Inflammatory macrophage treated with lipopolysaccharide for 1 hour (primary cell): Measurements from ENCODE around the gene OR51B4.
"Not testable (repeated sequence)": the region's sequence is repeated elsewhere in the genome, so short reads cannot be mapped to it uniquely, and the experiment has no call there.

Experiments used
- DNase-seq, 2 donors: peaks; one replicate each; pipeline ENCODE4 v3.0.0-alpha.2; 2020 to 2022

Gene OR51B4

GRCh38 chr11:5301846-5302245 is at the start of gene OR51B4:
Gene OR51B4 (minus strand): TSS chr11:5301946. CDS start chr11:5301946, 0 bp downstream.
- no peak for DNase-seq

GRCh38 chr11:5351208-5351607 is 49.5 kb upstream of the OR51B4 start, which contains the start of gene OR51B6:
Gene OR51B6 (plus strand): TSS chr11:5351508. CDS start chr11:5351508, 0 bp downstream.
- DNase-seq = no peak

GRCh38 chr11:5349550-5349949 is 47.8 kb upstream of the OR51B4 start:
- no peak for DNase-seq

- DNase-seq = no peak
Observed at GRCh38 chr11:5348551-5349194, 46.9 kb upstream of the OR51B4 start.

- no peak for DNase-seq
Observed at GRCh38 chr11:5345831-5346230, 44.1 kb upstream of the OR51B4 start.

- DNase-seq = no peak
Observed at GRCh38 chr11:5343474-5344335, 42.0 kb upstream of the OR51B4 start, which contains the start of gene OR51B5. Gene OR51B5 (minus strand): TSS chr11:5343524. CDS start chr11:5343524, 0 bp downstream.

- DNase-seq = no peak
Observed at GRCh38 chr11:5339771-5340322, 38.1 kb upstream of the OR51B4 start.

- not testable (repeated sequence) for DNase-seq
Observed at GRCh38 chr11:5337253-5337652, 35.5 kb upstream of the OR51B4 start.

GRCh38 chr11:5336331-5336730 is 34.6 kb upstream of the OR51B4 start:
- no peak for DNase-seq

- DNase-seq = no peak
Observed at GRCh38 chr11:5335170-5335569, 33.4 kb upstream of the OR51B4 start.

- no peak for DNase-seq
Observed at GRCh38 chr11:5324197-5324596, 22.5 kb upstream of the OR51B4 start, which contains the start of gene OR51B2. Gene OR51B2 (minus strand): TSS chr11:5324297. CDS start chr11:5324297, 0 bp downstream.

- DNase-seq = no peak
Observed at GRCh38 chr11:5317292-5317691, 15.5 kb upstream of the OR51B4 start.

GRCh38 chr11:5313326-5314023 is 11.7 kb upstream of the OR51B4 start:
- not testable (repeated sequence) for DNase-seq

GRCh38 chr11:5310423-5310822 is 8.7 kb upstream of the OR51B4 start:
- DNase-seq = no peak

GRCh38 chr11:5307256-5308019 is 5.7 kb upstream of the OR51B4 start:
- DNase-seq = no peak

- DNase-seq = no peak
Observed at GRCh38 chr11:5304046-5304445, 2.3 kb upstream of the OR51B4 start.

GRCh38 chr11:5303626-5304025 is 1.9 kb upstream of the OR51B4 start:
- no peak for DNase-seq

- no peak for DNase-seq
Observed at GRCh38 chr11:5300251-5300650, 1.5 kb downstream of the OR51B4 start.

GRCh38 chr11:5298451-5298850 is 3.3 kb downstream of the OR51B4 start:
- DNase-seq = no peak

- no peak for DNase-seq
Observed at GRCh38 chr11:5297721-5298323, 3.9 kb downstream of the OR51B4 start.

- DNase-seq = not testable (repeated sequence)
Observed at GRCh38 chr11:5294342-5294995, 7.3 kb downstream of the OR51B4 start.
